Measurements from ENCODE around the gene DLGAP4. TPM values are rescaled to one million over a fixed set of nuclear protein-coding genes. Genes with fewer than 3 reads are reported as not detected.

Gene DLGAP4
- polyA plus RNA-seq, 2 of the 4 experiments (the other 2 are of a cell fraction): 11.9 to 36.7 TPM

- WGBS (ENCODE audit: missing lambda C conversion rate): 41% methylated on average over 3 of the region's 3 CpGs
- POLR2A ChIA-PET: no interaction called here
Observed at GRCh38 chr20:36362261-36362660, 56.1 kb downstream of the DLGAP4 start.

GRCh38 chr20:36362978-36363713 lies 57.0 kb downstream of the DLGAP4 start:
- FAIRE-seq: no peak
- CTCF ChIA-PET: interaction anchor here (1.3 kb wide), 1 partner anchor 9 kb away, joined by 5 read pairs; no protein-coding TSS in a partner anchor

More at GRCh38 chr20:36362261-36362660, 56.1 kb downstream of the DLGAP4 start:
- no peaks in the 10 kb centered on the region for H3K9me3 ChIP-seq
- H3K27ac ChIP-seq: no peak overlapping the region
- CTCF ChIA-PET: interaction anchor here (1.3 kb wide), 1 partner anchor 8 kb away, joined by 5 read pairs; no protein-coding TSS in a partner anchor
- no peak for DNase-seq (ENCODE audit: low read depth in 1 of 2, low spot score in 1 of 2)
- no peak for FAIRE-seq
- H3K4me1 ChIP-seq: no peaks in the 10 kb centered on the region
- TF ChIP-seq TFCP2L1 (CRISPR knock-in tag; IDR thresholded peaks at IDR 0.05) (no peak), BCL3 (IDR thresholded peaks at IDR 0.05) (no peak), NFE2L2 (conservative IDR thresholded peaks at IDR 0.05; ENCODE audit: low read length) (no peak), ZFP36 (IDR thresholded peaks at IDR 0.05; ENCODE audit: borderline replicate concordance, partially characterized antibody) (no peak), KDM5A (IDR thresholded peaks at IDR 0.05) (no peak), USF2 (IDR thresholded peaks at IDR 0.05) (no peak), KDM1A (IDR thresholded peaks at IDR 0.05; ENCODE audit: low read depth) (no peak), HMGXB4 (CRISPR knock-in tag; IDR thresholded peaks at IDR 0.05; ENCODE audit: borderline replicate concordance) (no peak), HEYL (CRISPR knock-in tag; IDR thresholded peaks at IDR 0.05) (no peak)
- H3K4me2 ChIP-seq: no peak overlapping the region
- peak in 1 of 2 experiments; percentile 37; a peak in 2 of 6 replicates for ATAC-seq
- no peak overlapping the region for H3K4me3 ChIP-seq

GRCh38 chr20:36364506-36364905 lies 58.4 kb downstream of the DLGAP4 start:
- POLR2A ChIA-PET: no interaction called here
- no peaks in the 10 kb centered on the region for H3K4me1 ChIP-seq
- H3K9me3 ChIP-seq: no peaks in the 10 kb centered on the region
- CTCF ChIA-PET: interaction anchor here (1.2 to 3.9 kb wide), 2 partner anchors 39 to 75 kb away, joined by 4 to 12 read pairs; no protein-coding TSS in a partner anchor
- FAIRE-seq (no peak), DNase-seq (ENCODE audit: low read depth in 1 of 2, low spot score in 1 of 2) (no peak), ATAC-seq (no peak)
- H3K4me2 ChIP-seq: no peak overlapping the region
- H3K27ac ChIP-seq: no peak overlapping the region
- no peak overlapping the region for H3K4me3 ChIP-seq
- 13% methylated on average over 4 of the region's 4 CpGs for WGBS (ENCODE audit: missing lambda C conversion rate)
- no peak for TF ChIP-seq MAX (IDR thresholded peaks at IDR 0.05)
- TF ChIP-seq CEBPB (IDR thresholded peaks at IDR 0.05): no peak
- no peak for TF ChIP-seq RNF2 (IDR thresholded peaks at IDR 0.05; ENCODE audit: borderline replicate concordance, low read depth)
- no peak for TF ChIP-seq TP53 (CRISPR knock-in tag; IDR thresholded peaks at IDR 0.05)
- no peak for TF ChIP-seq ATOH8 (CRISPR knock-in tag; IDR thresholded peaks at IDR 0.05; ENCODE audit: low read depth)
- TF ChIP-seq PBX3 (IDR thresholded peaks at IDR 0.05): no peak
- no peak for TF ChIP-seq ZFP36 (IDR thresholded peaks at IDR 0.05; ENCODE audit: borderline replicate concordance, partially characterized antibody)
- no peak for TF ChIP-seq TFCP2L1 (CRISPR knock-in tag; IDR thresholded peaks at IDR 0.05)
- TF ChIP-seq ZC3H11A (IDR thresholded peaks at IDR 0.05): no peak
- TF ChIP-seq RARB (CRISPR knock-in tag; IDR thresholded peaks at IDR 0.05): no peak
- TF ChIP-seq SREBF2 (IDR thresholded peaks at IDR 0.05): no peak
- TF ChIP-seq EP300 (IDR thresholded peaks at IDR 0.05): no peak
- no peak for TF ChIP-seq EHF (CRISPR knock-in tag; IDR thresholded peaks at IDR 0.05)
- TF ChIP-seq JUNB (IDR thresholded peaks at IDR 0.05): no peak
- TF ChIP-seq JUN (IDR thresholded peaks at IDR 0.05): no peak

More at GRCh38 chr20:36362978-36363713, 57.0 kb downstream of the DLGAP4 start:
- POLR2A ChIA-PET: no interaction called here
- 53% methylated on average over 9 of the region's 9 CpGs for WGBS (ENCODE audit: missing lambda C conversion rate)
- Histone ChIP-seq H3K4me2 (no peak overlapping the region), H3K4me1 (no peaks in the 10 kb centered on the region), H3K4me3 (no peak overlapping the region), H3K27ac (no peak overlapping the region), H3K9me3 (no peaks in the 10 kb centered on the region)
- TF ChIP-seq BHLHE40 (IDR thresholded peaks at IDR 0.05; ENCODE audit: low read depth, low read length) (no peak), ZC3H11A (IDR thresholded peaks at IDR 0.05) (no peak), PHF8 (IDR thresholded peaks at IDR 0.05; ENCODE audit: borderline replicate concordance, low read depth) (no peak), RNF2 (IDR thresholded peaks at IDR 0.05; ENCODE audit: borderline replicate concordance, low read depth) (no peak), ELK1 (IDR thresholded peaks at IDR 0.05; ENCODE audit: low read depth, low read length) (no peak), EHF (CRISPR knock-in tag; IDR thresholded peaks at IDR 0.05) (no peak), JUN (IDR thresholded peaks at IDR 0.05) (no peak), RAD21 (conservative IDR thresholded peaks at IDR 0.05 in 1 of 2, IDR thresholded peaks at IDR 0.05 in 1 of 2) (no peak)
- no peak for DNase-seq (ENCODE audit: low read depth in 1 of 2, low spot score in 1 of 2)
- ATAC-seq: no peak
